GM12878 (cell line): ENCODE data around the gene RGR. TPM values are rescaled to one million over a fixed set of nuclear protein-coding genes. Genes with fewer than 3 reads are reported as not detected.

Experiments
- ATAC-seq: fragments of 200-7000 bp; cut with Tn5 transposase; 3 replicates; pipeline ENCODE4 v1.9.1; 2020; ENCODE audit warnings: mild to moderate bottlenecking, moderate library complexity
- BruUV-seq: library from RNA; stranded (reverse); fragments of 400-500 nt; replicated peaks from 2 replicates; lab custom pipeline; 2021; lab: Mats Ljungman, UMichigan
- CTCF ChIA-PET: fragments of 300-600 bp; sonication (Branson Sonifier 250); formaldehyde crosslinking; extraction: SDS; loops from one replicate; lab custom pipeline; 2021; ENCODE audit warnings: inconsistent platforms; lab: Yijun Ruan, JAX
- POLR2A ChIA-PET: fragments of 350-600 bp; formaldehyde crosslinking; extraction: SDS; loops from one replicate; lab custom pipeline; 2021; ENCODE audit warnings: inconsistent platforms; lab: Charles Lee
- RAD21 ChIA-PET: fragments of 300-600 bp; sonication (Branson Sonifier 250); formaldehyde crosslinking; loops from one replicate; lab custom pipeline; 2023; ENCODE audit warnings: antibody characterized with exemption; ENCODE audit not compliant: unreplicated experiment; lab: Charles Lee
- SMC1A ChIA-PET: fragments of 300-600 bp; sonication (Branson Sonifier 250); formaldehyde crosslinking; loops from one replicate; lab custom pipeline; 2023; ENCODE audit not compliant: unreplicated experiment, uncharacterized antibody; lab: Charles Lee
- DNase-seq: peaks from one replicate; pipeline ENCODE4 v3.0.0-alpha.2; 2011; ENCODE audit warnings: low read depth, low spot score
- FAIRE-seq: peaks from 3 replicates; lab custom pipeline; 2011; peaks lifted over from hg19 to GRCh38; lab: Jason Lieb, UNC
- H2AFZ ChIP-seq: 2 replicates; pipeline ENCODE4 v1.6.0; 2011; ENCODE audit warnings: low read depth, low read length, control low read depth; ENCODE audit not compliant: control insufficient read depth
- H3K27ac ChIP-seq: 2 replicates; pipeline ENCODE4 v1.5.1; 2011; ENCODE audit warnings: control low read depth; ENCODE audit not compliant: control insufficient read depth, insufficient read depth
- H3K27me3 ChIP-seq, 2 experiments: replicated peaks in 1 of 2; 2 replicates each; pipeline versions ENCODE4 v1.6.0 to v1.6.1; 2011; ENCODE audit warnings: low read length in 1 of 2; ENCODE audit not compliant: control insufficient read depth in 2 of 2, insufficient read depth in 2 of 2
- H3K36me3 ChIP-seq, 2 experiments: 2 replicates each; pipeline ENCODE4 v1.5.1; 2011; ENCODE audit warnings: low read length in 1 of 2; ENCODE audit not compliant: control insufficient read depth in 2 of 2, insufficient read depth in 2 of 2
- H3K4me1 ChIP-seq: 2 replicates; pipeline ENCODE4 v1.6.1; 2011; ENCODE audit warnings: mild to moderate bottlenecking, low read length, moderate library complexity, mixed read lengths; ENCODE audit not compliant: control insufficient read depth, insufficient read depth
- H3K4me2 ChIP-seq: 2 replicates; pipeline ENCODE4 v1.6.0; 2011; ENCODE audit warnings: control low read depth; ENCODE audit not compliant: control insufficient read depth, insufficient read depth
- H3K4me3 ChIP-seq: fragments of 200-600 bp; sonication (generic); 2 replicates; pipeline ENCODE4 v1.5.1; 2016
- H3K79me2 ChIP-seq: 2 replicates; pipeline ENCODE4 v1.6.0; 2011; ENCODE audit warnings: low read length; ENCODE audit not compliant: control insufficient read depth, insufficient read depth
- H3K9ac ChIP-seq: 2 replicates; pipeline ENCODE4 v1.8.0; 2011; ENCODE audit warnings: low read length, control low read depth, mixed read lengths; ENCODE audit not compliant: control insufficient read depth, insufficient read depth
- H3K9me3 ChIP-seq: replicated peaks from 3 replicates; pipeline ENCODE4 v1.5.1; 2011; ENCODE audit warnings: mild to moderate bottlenecking, low read length; ENCODE audit not compliant: control insufficient read depth, insufficient read depth
- H4K20me1 ChIP-seq: 2 replicates; pipeline ENCODE4 v1.6.0; 2011; ENCODE audit not compliant: control insufficient read depth, insufficient read depth
- BMI1 ChIP-seq: fragments of 450-650 bp; IDR thresholded peaks from 2 replicates; pipeline ENCODE4 v1.6.1; 2016; ENCODE audit warnings: mild to moderate bottlenecking, moderate library complexity, borderline replicate concordance
- CBX5 ChIP-seq: sonication (generic); IDR thresholded peaks from 2 replicates; pipeline ENCODE4 v1.6.1; 2016; ENCODE audit warnings: low read depth, moderate library complexity, mild to moderate bottlenecking, inconsistent platforms
- CHD2 ChIP-seq: IDR thresholded peaks from 2 replicates; pipeline ENCODE4 v1.6.1; 2011; ENCODE audit warnings: low read depth, low read length, improper control_type of control experiment, borderline replicate concordance
- EGR1 ChIP-seq, 2 experiments: IDR thresholded peaks; 1 replicate in 1 of 2; 2 replicates in 1 of 2; pipeline ENCODE4 v1.6.1; 2011 to 2012; ENCODE audit warnings: low read depth in 2 of 2, low read length in 2 of 2, borderline replicate concordance in 1 of 2, mild to moderate bottlenecking in 1 of 2, moderate library complexity in 1 of 2
- ELK1 ChIP-seq: IDR thresholded peaks from 2 replicates; pipeline ENCODE4 v1.6.1; 2012; ENCODE audit warnings: low read depth, low read length, improper control_type of control experiment
- ESRRA ChIP-seq: IDR thresholded peaks from 2 replicates; pipeline ENCODE4 v1.6.1; 2012; ENCODE audit warnings: mild to moderate bottlenecking, low read length, improper control_type of control experiment
- ETV6 ChIP-seq, 2 experiments: fragments of 450-650 bp in 1 of 2; IDR thresholded peaks in 1 of 2; conservative IDR thresholded peaks in 1 of 2; 2 replicates each; pipeline ENCODE4 v1.6.1; 2014; ENCODE audit warnings: antibody characterized with exemption in 1 of 2, borderline replicate concordance in 1 of 2, low read depth in 1 of 2, mild to moderate bottlenecking in 1 of 2, moderate library complexity in 1 of 2
- IKZF2 ChIP-seq, 2 experiments: fragments of 450-650 bp; IDR thresholded peaks; 2 replicates each; pipeline ENCODE4 v1.6.1; 2017; ENCODE audit warnings: mild to moderate bottlenecking in 2 of 2, moderate library complexity in 2 of 2
- KDM1A ChIP-seq: fragments of 200-600 bp; sonication (generic); IDR thresholded peaks from 2 replicates; pipeline ENCODE4 v1.6.1; 2016; ENCODE audit warnings: borderline replicate concordance
- NKRF ChIP-seq: fragments of 450-650 bp; conservative IDR thresholded peaks from 2 replicates; pipeline ENCODE4 v1.6.1; 2017; ENCODE audit warnings: mild to moderate bottlenecking, moderate library complexity
- POLR2A ChIP-seq: IDR thresholded peaks from 2 replicates; pipeline ENCODE4 v1.6.1; 2011; ENCODE audit warnings: low read depth, mild to moderate bottlenecking, low read length
- SMARCA5 ChIP-seq: fragments of 450-650 bp; IDR thresholded peaks from 2 replicates; pipeline ENCODE4 v1.6.1; 2017; ENCODE audit warnings: mild to moderate bottlenecking
- STAT1 ChIP-seq: fragments of 450-650 bp; conservative IDR thresholded peaks from 2 replicates; pipeline ENCODE4 v1.6.1; 2014; ENCODE audit warnings: antibody characterized with exemption, mild to moderate bottlenecking
- SUPT20H ChIP-seq: IDR thresholded peaks from 2 replicates; pipeline ENCODE4 v1.6.1; 2011; ENCODE audit warnings: low read depth, mild to moderate bottlenecking, low read length, moderate library complexity, borderline replicate concordance; ENCODE audit not compliant: control insufficient read depth
- TAF1 ChIP-seq: IDR thresholded peaks from 2 replicates; pipeline ENCODE4 v1.6.1; 2011; ENCODE audit warnings: mild to moderate bottlenecking, low read depth, low read length, borderline replicate concordance
- WRNIP1 ChIP-seq: IDR thresholded peaks from 2 replicates; pipeline ENCODE4 v1.6.1; 2011; ENCODE audit warnings: low read depth, low read length, improper control_type of control experiment, borderline replicate concordance
- ZNF217 ChIP-seq: fragments of 450-650 bp; IDR thresholded peaks from 2 replicates; pipeline ENCODE4 v1.6.1; 2017; ENCODE audit warnings: antibody characterized with exemption, mild to moderate bottlenecking
- ZNF687 ChIP-seq: fragments of 450-650 bp; IDR thresholded peaks from 2 replicates; pipeline ENCODE4 v1.6.1; 2017; ENCODE audit warnings: mild to moderate bottlenecking, moderate library complexity
- WGBS: methylation state at CpG from one replicate; pipeline ENCODE4 v1.1.6; 2016; ENCODE audit warnings: low lambda C conversion rate; ENCODE audit not compliant: insufficient replicate concordance, insufficient coverage; ENCODE audit errors: missing lambda C conversion rate; 5-methylcytosine and 5-hydroxymethylcytosine counted together
- in situ Hi-C: fragments of 300-500 bp; cut with MboI; formaldehyde crosslinking; loops from 9 replicates; pipeline ENCODE4 v1.14.3; 2018; ENCODE audit warnings: mixed read lengths
- intact Hi-C: fragments of 100-400 bp; cut with micrococcal nuclease; formaldehyde crosslinking; loops from one replicate; pipeline ENCODE4 v1.14.2; 2022; ENCODE audit not compliant: unreplicated experiment
- polyA plus RNA-seq, 11 experiments: library from polyadenylated mRNA; depleted of rRNA in 4 of 11; unstranded in 6 of 11; stranded (reverse) in 5 of 11; fragments of >200 nt; fragmentation: Nextera tagmentation in 4 of 11; fragmentation: Illumina TruSeq in 1 of 11; extraction: Ambion mirVana in 4 of 11; extraction: Trizol in 1 of 11; gene quantifications; 1 replicate in 1 of 11; 2 replicates in 10 of 11; pipeline versions ENCODE4 v1.2.1 to v1.2.3, GENCODE V29; 2011 to 2016; ENCODE audit warnings: inconsistent platforms in 2 of 11, missing spikeins in 2 of 11, low read depth in 1 of 11
- total RNA-seq, 4 experiments: library from RNA; depleted of rRNA in 3 of 4; stranded (reverse); fragments of >200 nt in 3 of 4; fragmentation: Illumina TruSeq in 1 of 4; extraction: Trizol in 1 of 4; gene quantifications; 2 replicates each; pipeline versions ENCODE4 v1.2.1 to v1.2.3, GENCODE V29; 2013 to 2021

RGR gene
- total and polyA plus RNA-seq, 10 of the 15 experiments (the other 5 are each of a cell fraction or from before 2014, with no cell fraction given): not detected

- Histone ChIP-seq H3K27ac (no peak overlapping the region), H3K36me3 (no peaks in the 10 kb centered on the region), H3K79me2 (no peaks in the 10 kb centered on the region), H3K4me2 (no peak overlapping the region), H3K9me3 (no peaks in the 10 kb centered on the region; the same call in 2 of the 3 replicates), H3K4me3 (no peak overlapping the region), H3K27me3 (no peaks in the 10 kb centered on the region; a peak in 1 of 4 replicates), H3K9ac (no peak overlapping the region), H4K20me1 (no peaks in the 10 kb centered on the region), H2AFZ (no peak overlapping the region), H3K4me1 (peaks cover 18% of the 10 kb centered on the region)
- 55% methylated on average over 1 of the region's 1 CpG for WGBS
- ChIA-PET POLR2A (interaction anchor here (0.8 kb wide), 1 partner anchor 20 kb away, joined by 3 read pairs; no protein-coding TSS in a partner anchor), SMC1A (interaction anchor here (1.1 kb wide), 1 partner anchor 21 kb away, joined by 4 read pairs; no protein-coding TSS in a partner anchor), CTCF (interaction anchor here (1.3 to 2.0 kb wide), 3 partner anchors 38 to 102 kb away, joined by 3 to 5 read pairs (median 3); no protein-coding TSS in a partner anchor), RAD21 (no interaction called here)
- no peak for FAIRE-seq
- intact Hi-C loops: no loop called here
- BruUV-seq: no TSS peak
- no peak for DNase-seq
- ATAC-seq: peak; percentile 12; the same call in 2 of the 3 replicates
- no peak for TF ChIP-seq KDM1A
- TF ChIP-seq EGR1 (IDR thresholded peaks at IDR 0.05; ENCODE audit: borderline replicate concordance in 1 of 2, low read depth in 2 of 2, low read length in 2 of 2): no peak
- no peak for TF ChIP-seq BMI1
- TF ChIP-seq CBX5: no peak
- TF ChIP-seq WRNIP1: no peak
- TF ChIP-seq SUPT20H: no peak
- TF ChIP-seq SMARCA5: no peak
- no peak for TF ChIP-seq IKZF2 (IDR thresholded peaks at IDR 0.05)
- TF ChIP-seq ZNF687: no peak
- TF ChIP-seq ETV6 (conservative IDR thresholded peaks at IDR 0.05 in 1 of 2, IDR thresholded peaks at IDR 0.05 in 1 of 2; ENCODE audit: borderline replicate concordance in 1 of 2, low read depth in 1 of 2): no peak
- no peak for TF ChIP-seq STAT1
- no peak for TF ChIP-seq CHD2
- no peak for TF ChIP-seq POLR2A
- TF ChIP-seq NKRF: no peak
- no peak for TF ChIP-seq TAF1
- TF ChIP-seq ELK1: no peak
- no peak for TF ChIP-seq ESRRA
- TF ChIP-seq ZNF217: no peak
- in situ Hi-C loops: no loop called here
Measured at GRCh38 chr10:84308021-84308420, 63.2 kb downstream of the RGR start.
